ENCODE measurements around the gene MACROD2.

DNA sequence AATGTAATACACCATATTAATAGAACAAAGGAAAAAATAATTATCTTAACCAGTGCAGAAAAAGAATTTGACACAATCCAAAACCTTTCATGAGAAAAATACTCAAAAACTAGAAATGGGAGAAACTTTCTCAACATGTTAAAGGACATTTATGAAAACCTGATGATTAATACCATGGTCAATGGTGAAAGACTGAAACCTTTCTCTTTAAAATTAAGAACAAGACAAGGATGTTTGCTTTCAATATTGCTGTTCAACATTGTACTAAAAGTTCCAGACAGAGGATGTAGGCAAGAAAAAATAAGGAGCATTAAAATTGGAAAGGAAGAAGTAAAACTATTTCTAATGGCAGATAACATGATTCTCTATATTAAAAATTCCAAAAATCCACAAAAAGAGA lies 1323.4 kb downstream of the MACROD2 start:
- no peak for TF ChIP-seq POLR2A (IDR thresholded peaks at IDR 0.05)
- TF ChIP-seq, protein P1, sequence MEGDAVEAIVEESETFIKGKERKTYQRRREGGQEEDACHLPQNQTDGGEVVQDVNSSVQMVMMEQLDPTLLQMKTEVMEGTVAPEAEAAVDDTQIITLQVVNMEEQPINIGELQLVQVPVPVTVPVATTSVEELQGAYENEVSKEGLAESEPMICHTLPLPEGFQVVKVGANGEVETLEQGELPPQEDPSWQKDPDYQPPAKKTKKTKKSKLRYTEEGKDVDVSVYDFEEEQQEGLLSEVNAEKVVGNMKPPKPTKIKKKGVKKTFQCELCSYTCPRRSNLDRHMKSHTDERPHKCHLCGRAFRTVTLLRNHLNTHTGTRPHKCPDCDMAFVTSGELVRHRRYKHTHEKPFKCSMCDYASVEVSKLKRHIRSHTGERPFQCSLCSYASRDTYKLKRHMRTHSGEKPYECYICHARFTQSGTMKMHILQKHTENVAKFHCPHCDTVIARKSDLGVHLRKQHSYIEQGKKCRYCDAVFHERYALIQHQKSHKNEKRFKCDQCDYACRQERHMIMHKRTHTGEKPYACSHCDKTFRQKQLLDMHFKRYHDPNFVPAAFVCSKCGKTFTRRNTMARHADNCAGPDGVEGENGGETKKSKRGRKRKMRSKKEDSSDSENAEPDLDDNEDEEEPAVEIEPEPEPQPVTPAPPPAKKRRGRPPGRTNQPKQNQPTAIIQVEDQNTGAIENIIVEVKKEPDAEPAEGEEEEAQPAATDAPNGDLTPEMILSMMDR (IDR thresholded peaks at IDR 0.05) = no peak
- no peak for TF ChIP-seq EP300 (IDR thresholded peaks at IDR 0.05)

Data from tibial nerve (tissue), 4 donors.